Jurkat, Clone E6-1 (cell line): ENCODE results near the gene ARHGAP28.

Experiments used
- DNase-seq: peaks from one replicate; pipeline ENCODE4 v3.0.0-alpha.2; 2011; ENCODE audit warnings: low read depth, low spot score
- H3K4me3 ChIP-seq: 2 replicates; pipeline ENCODE4 v1.5.1; 2011; ENCODE audit warnings: mild to moderate bottlenecking, low read length, control low read depth, moderate library complexity

ARHGAP28 gene

GRCh38 chr18:6851480-6851879, 122.0 kb downstream of the ARHGAP28 start:
- H3K4me3 ChIP-seq, result no peak overlapping the region
- DNase-seq, result no peak

- no peak for DNase-seq
- no peak overlapping the region for H3K4me3 ChIP-seq
Observed at GRCh38 chr18:6854811-6855210, 125.3 kb downstream of the ARHGAP28 start.

GRCh38 chr18:6855767-6856166, 126.3 kb downstream of the ARHGAP28 start:
- no peak for DNase-seq

GRCh38 chr18:6857300-6857699, 127.8 kb downstream of the ARHGAP28 start:
- DNase-seq, result no peak
- H3K4me3 ChIP-seq, result no peak overlapping the region

More at GRCh38 chr18:6855767-6856166, 126.3 kb downstream of the ARHGAP28 start:
- H3K4me3 ChIP-seq, result no peak overlapping the region

GRCh38 chr18:6859676-6860422, 130.3 kb downstream of the ARHGAP28 start:
- H3K4me3 ChIP-seq, result no peak overlapping the region
- no peak for DNase-seq

GRCh38 chr18:6860804-6861448, 131.4 kb downstream of the ARHGAP28 start:
- H3K4me3 ChIP-seq, result no peak overlapping the region
- no peak for DNase-seq

GRCh38 chr18:6865251-6865650, 135.7 kb downstream of the ARHGAP28 start:
- DNase-seq, result no peak
- no peak overlapping the region for H3K4me3 ChIP-seq

GRCh38 chr18:6866552-6867085, 137.1 kb downstream of the ARHGAP28 start:
- no peak overlapping the region for H3K4me3 ChIP-seq

GRCh38 chr18:6868033-6868432, 138.5 kb downstream of the ARHGAP28 start:
- no peak overlapping the region for H3K4me3 ChIP-seq
- DNase-seq, result no peak

More at GRCh38 chr18:6866552-6867085, 137.1 kb downstream of the ARHGAP28 start:
- no peak for DNase-seq

GRCh38 chr18:6871566-6871965, 142.1 kb downstream of the ARHGAP28 start:
- DNase-seq, result no peak
- no peak overlapping the region for H3K4me3 ChIP-seq

- H3K4me3 ChIP-seq, result no peak overlapping the region
- no peak for DNase-seq
Observed at GRCh38 chr18:6873040-6873751, 143.7 kb downstream of the ARHGAP28 start.

- H3K4me3 ChIP-seq, result no peak overlapping the region
- no peak for DNase-seq
Observed at GRCh38 chr18:6874315-6874714, 144.8 kb downstream of the ARHGAP28 start.

- no peak overlapping the region for H3K4me3 ChIP-seq
- DNase-seq, result no peak
Observed at GRCh38 chr18:6875749-6876148, 146.2 kb downstream of the ARHGAP28 start.

- DNase-seq, result no peak
- H3K4me3 ChIP-seq, result no peak overlapping the region
Observed at GRCh38 chr18:6876641-6877041, 147.1 kb downstream of the ARHGAP28 start.

- H3K4me3 ChIP-seq, result no peak overlapping the region
- no peak for DNase-seq
Observed at GRCh38 chr18:6877288-6877687, 147.8 kb downstream of the ARHGAP28 start.

GRCh38 chr18:6878556-6879297, 149.2 kb downstream of the ARHGAP28 start:
- no peak for DNase-seq

GRCh38 chr18:6879508-6880195, 150.1 kb downstream of the ARHGAP28 start:
- DNase-seq, result no peak
- no peak overlapping the region for H3K4me3 ChIP-seq

More at GRCh38 chr18:6878556-6879297, 149.2 kb downstream of the ARHGAP28 start:
- no peak overlapping the region for H3K4me3 ChIP-seq

GRCh38 chr18:6881034-6881820, 151.7 kb downstream of the ARHGAP28 start:
- no peak overlapping the region for H3K4me3 ChIP-seq
- DNase-seq, result no peak
